Measurements from ENCODE around the gene METTL6.
"Not testable (repeated sequence)": the region's sequence is repeated elsewhere in the genome, so short reads cannot be mapped to it uniquely, and the experiment has no call there.

The METTL6 gene

DNA sequence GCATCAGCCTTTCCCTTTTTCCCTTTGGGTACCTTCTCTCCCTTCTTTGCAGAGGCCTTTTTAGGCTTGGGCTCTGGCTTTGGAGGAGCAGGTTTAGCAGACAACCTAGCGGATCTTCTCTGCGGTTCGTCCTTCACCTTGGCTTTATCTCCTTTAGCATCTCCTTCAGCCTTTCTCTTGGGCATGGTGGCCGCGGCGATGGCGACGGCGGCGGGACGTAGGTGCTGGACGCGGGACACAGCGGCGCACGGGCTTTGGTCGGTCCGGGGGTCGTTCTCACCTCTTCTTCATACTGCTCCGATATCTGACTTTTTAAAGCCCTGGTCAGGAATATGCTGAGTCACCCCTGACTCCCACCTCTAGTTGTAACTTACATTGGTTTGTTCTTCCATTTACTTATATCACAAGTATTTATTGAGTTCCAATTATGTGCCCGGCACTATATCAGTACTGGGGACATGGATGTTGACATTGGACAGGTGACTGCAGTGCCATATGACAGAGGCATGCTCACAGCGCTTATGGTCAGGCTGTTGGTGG lies 51.8 kb downstream of the METTL6 start:
- DNase-seq (ENCODE audit: low read depth in 3 of 3, low spot score in 1 of 3), result no peak

DNA sequence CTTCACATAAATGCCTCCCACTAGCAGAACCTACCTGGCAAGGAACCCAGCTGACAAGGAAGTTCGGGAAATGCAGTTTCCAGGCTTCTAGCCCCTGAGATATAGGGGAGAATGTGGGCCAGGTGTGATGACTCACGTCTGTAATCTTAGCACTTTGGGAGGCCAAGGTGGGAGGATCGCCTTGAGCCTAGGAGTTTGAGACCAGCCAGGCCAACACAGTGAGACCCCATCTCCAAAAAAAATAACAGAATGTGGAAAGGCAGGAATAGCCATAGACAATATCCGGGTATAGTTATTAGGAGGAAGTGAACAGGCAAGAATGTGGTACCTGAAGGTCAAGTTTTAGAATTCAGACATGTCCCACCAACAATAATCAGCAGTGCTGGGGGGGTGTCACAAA lies 54.4 kb downstream of the METTL6 start:
- no peak for DNase-seq (ENCODE audit: low read depth in 3 of 3, low spot score in 1 of 3)

DNA sequence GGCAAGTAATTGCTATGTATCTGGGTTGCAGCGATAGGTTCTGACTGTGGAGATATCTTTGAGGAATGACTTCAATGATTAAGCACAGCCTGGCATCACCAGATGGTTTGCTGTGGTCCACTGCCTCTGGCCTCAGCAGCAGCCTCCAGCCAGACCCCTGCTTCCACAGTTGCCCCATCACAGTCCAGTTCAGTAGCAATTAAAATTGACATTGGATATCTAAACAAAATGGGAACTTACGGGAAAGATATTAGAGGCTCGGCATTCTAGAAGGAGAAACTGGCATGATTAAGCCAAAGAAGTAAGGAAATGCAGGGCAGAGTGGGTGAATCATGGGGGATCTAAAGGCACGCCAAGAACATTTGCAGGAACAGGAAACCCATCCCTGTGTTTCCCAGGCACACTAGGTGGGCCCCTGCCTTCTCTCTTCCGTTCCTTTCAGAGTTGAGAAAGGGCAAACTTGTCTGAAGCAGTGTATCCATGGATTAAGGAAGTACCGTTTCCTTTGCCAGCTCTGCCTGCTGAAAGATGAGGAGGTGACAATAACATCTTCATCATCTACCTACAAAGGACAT lies 58.7 kb downstream of the METTL6 start:
- no peak for DNase-seq (ENCODE audit: low read depth in 3 of 3, low spot score in 1 of 3)

DNA sequence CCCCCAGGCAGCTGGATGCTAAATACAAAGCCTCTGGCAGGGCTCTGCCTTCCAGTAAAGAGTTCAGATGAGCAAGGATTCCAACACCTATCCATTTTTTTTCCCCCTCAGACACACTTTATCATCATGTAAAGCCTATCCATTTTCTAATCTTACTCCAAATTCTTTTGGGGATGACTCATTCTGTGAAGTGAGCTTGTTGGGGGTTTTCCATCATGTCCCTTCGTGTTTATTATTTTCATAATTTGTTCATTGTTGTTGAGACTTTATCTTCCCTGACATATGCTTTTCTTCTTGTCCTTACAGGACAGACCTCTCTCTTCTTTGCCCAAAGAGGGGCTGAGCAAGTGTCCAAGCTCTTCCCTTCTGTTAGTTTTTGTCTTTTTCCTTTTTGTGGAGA lies 60.3 kb downstream of the METTL6 start:
- no peak for DNase-seq (ENCODE audit: low read depth in 3 of 3, low spot score in 1 of 3)

DNA sequence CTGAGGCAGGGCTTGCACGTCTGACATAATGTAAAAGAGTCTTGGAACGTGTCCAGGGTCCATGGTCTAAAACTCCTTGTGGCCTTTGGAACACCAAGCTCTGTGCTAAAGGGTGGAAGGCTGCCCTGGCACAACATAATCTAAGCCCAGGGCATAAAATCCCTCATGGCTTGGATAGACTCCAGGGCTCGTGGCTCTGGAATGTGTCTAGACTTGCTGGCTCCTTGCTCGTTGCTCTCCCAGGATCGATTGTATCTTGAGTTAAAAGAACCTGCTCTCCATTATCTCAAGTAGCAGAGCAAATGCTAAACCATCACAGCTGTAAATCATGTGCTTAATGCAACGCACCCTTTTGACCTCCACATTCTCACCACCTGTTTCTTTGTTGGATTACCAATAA lies 63.3 kb downstream of the METTL6 start:
- DNase-seq (ENCODE audit: low read depth in 3 of 3, low spot score in 1 of 3), result not testable (repeated sequence)

DNA sequence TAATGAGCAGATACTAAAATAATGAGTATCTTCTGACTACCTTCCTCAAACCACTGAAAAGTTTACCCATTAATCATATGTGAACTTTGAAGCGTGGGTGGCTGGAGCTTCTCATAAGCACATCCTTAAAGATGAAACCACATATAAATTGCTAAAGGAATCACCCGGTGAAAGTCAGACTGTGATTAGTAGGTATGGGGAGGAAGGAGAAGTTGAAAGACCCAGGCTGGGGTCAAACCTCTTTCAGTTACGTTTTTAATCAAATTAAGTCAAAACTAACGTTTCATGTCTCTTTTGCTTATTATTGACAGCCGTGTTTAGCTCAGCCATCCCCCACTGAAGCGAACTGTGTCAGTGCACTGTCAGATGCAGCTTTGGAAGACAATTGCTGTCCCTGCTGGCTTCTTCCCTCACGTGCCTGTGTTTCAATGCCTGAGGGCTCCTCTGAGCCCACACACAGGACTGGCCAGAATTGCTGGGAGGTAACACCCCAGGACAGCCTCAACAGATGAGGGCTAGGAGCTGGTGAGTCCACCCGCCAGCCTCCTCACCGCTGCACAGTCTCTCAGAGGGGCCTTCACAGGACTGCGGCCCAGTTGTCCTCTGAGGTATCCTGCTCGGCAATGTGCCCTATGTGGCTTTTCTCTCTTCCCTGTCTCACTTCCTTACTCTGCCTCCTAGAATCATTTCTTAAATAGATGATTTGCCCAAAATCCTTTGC lies 65.7 kb downstream of the METTL6 start:
- DNase-seq (ENCODE audit: low read depth in 3 of 3, low spot score in 1 of 3), result peak in 1 of 3 donors; percentile 20

DNA sequence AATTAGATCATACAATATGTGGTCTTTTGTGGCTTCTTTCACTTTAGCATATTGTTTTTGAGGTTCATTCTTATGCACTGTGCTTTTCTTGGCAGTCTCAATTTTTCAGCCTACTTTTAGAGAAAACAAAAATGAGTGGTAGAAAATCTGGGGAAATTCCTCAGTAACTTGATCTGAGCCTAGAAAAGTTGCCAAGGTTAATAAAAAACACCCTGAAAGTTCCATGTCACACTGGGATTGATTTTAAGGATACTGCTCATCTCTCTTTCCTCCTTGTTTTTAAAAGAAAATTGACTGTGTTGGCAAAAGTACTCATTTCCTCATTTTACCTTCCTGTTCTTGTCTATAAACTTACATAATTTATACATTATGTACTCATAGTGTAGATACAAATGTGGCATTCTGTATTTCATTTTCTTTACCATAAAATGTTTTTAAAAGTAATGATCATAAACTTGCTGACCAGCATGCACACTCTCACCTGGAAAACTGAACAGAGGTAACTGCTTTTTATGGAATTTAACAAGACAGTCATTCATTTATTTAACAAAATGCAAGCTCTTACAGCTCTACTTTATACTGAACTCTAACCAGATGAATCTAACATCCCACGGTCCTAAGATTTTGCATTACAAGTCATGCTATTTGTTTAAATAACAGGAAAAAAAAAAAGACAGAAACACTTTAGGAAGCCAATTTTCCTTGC lies 66.4 kb downstream of the METTL6 start:
- DNase-seq (ENCODE audit: low read depth in 3 of 3, low spot score in 1 of 3), result no peak

Measured in stimulated activated CD4-positive, alpha-beta T cell treated with anti-CD3 and anti-CD28 coated beads, TNF-alpha, amount 100 ng/mL, for 1 hour (primary cell).